HepG2 (cell line): ENCODE data around the gene APC2. TPM values are rescaled to one million over a fixed set of nuclear protein-coding genes. Genes with fewer than 3 reads are reported as not detected.

Experiments
- BCL3 ChIP-seq: sonication (generic); formaldehyde crosslinking; IDR thresholded peaks from 2 replicates; pipeline ENCODE4 v1.5.1; 2020; ENCODE audit warnings: mild to moderate bottlenecking, missing genetic modification reagents, moderate library complexity
- DNMT1 ChIP-seq: sonication (generic); formaldehyde crosslinking; IDR thresholded peaks from 2 replicates; pipeline ENCODE4 v1.5.1; 2020; ENCODE audit warnings: mild to moderate bottlenecking, missing genetic modification reagents
- GMEB2 ChIP-seq: IDR thresholded peaks from 2 replicates; pipeline ENCODE4 v1.6.1; 2016; ENCODE audit warnings: missing biosample characterization, missing genetic modification reagents, low read depth
- HBP1 ChIP-seq: IDR thresholded peaks from 2 replicates; pipeline ENCODE4 v1.6.1; 2016; ENCODE audit warnings: low read depth, control low read depth
- HINFP ChIP-seq: sonication (generic); formaldehyde crosslinking; IDR thresholded peaks from 2 replicates; pipeline ENCODE4 v1.4.0; 2020; ENCODE audit warnings: low read depth, mild to moderate bottlenecking, missing genetic modification reagents
- HOXA5 ChIP-seq: sonication (generic); formaldehyde crosslinking; IDR thresholded peaks from 2 replicates; pipeline ENCODE4 v1.4.0; 2020; ENCODE audit warnings: missing genetic modification reagents
- IKZF5 ChIP-seq: IDR thresholded peaks from 2 replicates; pipeline ENCODE4 v1.6.1; 2018; ENCODE audit warnings: missing genetic modification reagents, mild to moderate bottlenecking, missing compliant biosample characterization
- IRF9 ChIP-seq: sonication (generic); formaldehyde crosslinking; IDR thresholded peaks from 2 replicates; pipeline ENCODE4 v1.8.0; 2022; ENCODE audit warnings: missing genetic modification reagents, mild to moderate bottlenecking, borderline replicate concordance
- MATR3 ChIP-seq: sonication (generic); formaldehyde crosslinking; IDR thresholded peaks from 2 replicates; pipeline ENCODE4 v1.4.0; 2020; ENCODE audit warnings: missing genetic modification reagents
- MBNL3 ChIP-seq: fragments of 250-450 bp; sonication (Bioruptor Pico); conservative IDR thresholded peaks from 2 replicates; pipeline ENCODE4 v1.8.0; 2022; ENCODE audit warnings: mild to moderate bottlenecking, inconsistent platforms
- MNT ChIP-seq: fragments of 450-650 bp; IDR thresholded peaks from 2 replicates; pipeline ENCODE4 v1.6.1; 2016
- NFE2 ChIP-seq: sonication (generic); formaldehyde crosslinking; IDR thresholded peaks from 2 replicates; pipeline ENCODE4 v1.4.0; 2020; ENCODE audit warnings: missing genetic modification reagents
- NFKB2 ChIP-seq: sonication (generic); formaldehyde crosslinking; IDR thresholded peaks from 2 replicates; pipeline ENCODE4 v1.4.0; 2020; ENCODE audit warnings: missing genetic modification reagents, borderline replicate concordance
- SNRNP70 ChIP-seq: fragments of 200-400 bp; formaldehyde crosslinking; IDR thresholded peaks from 2 replicates; pipeline ENCODE4 v1.6.1; 2017; ENCODE audit warnings: mild to moderate bottlenecking, low read depth, low read length, moderate library complexity
- SP4 ChIP-seq: sonication (generic); formaldehyde crosslinking; IDR thresholded peaks from 2 replicates; pipeline ENCODE4 v1.8.1; 2023; ENCODE audit warnings: mild to moderate bottlenecking, missing genetic modification reagents
- TCF7L2 ChIP-seq: IDR thresholded peaks from 2 replicates; pipeline ENCODE4 v1.6.1; 2011; ENCODE audit warnings: mild to moderate bottlenecking, low read depth, low read length, moderate library complexity
- THYN1 ChIP-seq: sonication (generic); formaldehyde crosslinking; IDR thresholded peaks from 2 replicates; pipeline ENCODE4 v1.8.1; 2023; ENCODE audit warnings: low read depth, mild to moderate bottlenecking, moderate library complexity, missing genetic modification reagents, borderline replicate concordance
- TSC22D2 ChIP-seq: sonication (generic); formaldehyde crosslinking; IDR thresholded peaks from 2 replicates; pipeline ENCODE4 v1.5.1; 2020; ENCODE audit warnings: missing genetic modification reagents, mild to moderate bottlenecking, borderline replicate concordance
- ZNF569 ChIP-seq: sonication (generic); formaldehyde crosslinking; IDR thresholded peaks from 2 replicates; pipeline ENCODE4 v1.5.0; 2020; ENCODE audit warnings: mild to moderate bottlenecking, missing genetic modification reagents, moderate library complexity, borderline replicate concordance
- polyA plus RNA-seq, 8 experiments: library from polyadenylated mRNA; depleted of rRNA in 3 of 8; stranded (reverse) in 7 of 8; unstranded in 1 of 8; fragments of >200 nt; fragmentation: Illumina TruSeq in 4 of 8; extraction: Trizol in 4 of 8; gene quantifications; 2 replicates each; pipeline versions ENCODE4 v1.2.1 to v1.2.3, GENCODE V29; 2011 to 2016; ENCODE audit warnings: low read depth in 4 of 8, missing spikeins in 1 of 8, mixed read lengths in 1 of 8; ENCODE audit not compliant: insufficient read depth in 1 of 8
- total RNA-seq, 5 experiments: library from RNA; depleted of rRNA; stranded (reverse); fragments of >200 nt; fragmentation: Illumina TruSeq; extraction: Trizol; gene quantifications; 2 replicates each; pipeline ENCODE4 v1.2.3, GENCODE V29; 2016; ENCODE audit warnings: low read depth in 1 of 5

APC2 gene
- total and polyA plus RNA-seq, 2 of the 13 experiments (the other 11 are each of a cell fraction or from before 2014, with no cell fraction given) = 0.08 to 0.22 TPM

- TF ChIP-seq THYN1 (CRISPR knock-in tag) (no peak), DNMT1 (CRISPR knock-in tag) (0 out of 2 replicates have a peak, but pooled peaks have one; percentile 17), HBP1 (CRISPR knock-in tag) (peak; percentile 87), MBNL3 (no peak), IKZF5 (no peak), SNRNP70 (no peak), TSC22D2 (CRISPR knock-in tag) (no peak), MATR3 (no peak), GMEB2 (CRISPR knock-in tag) (no peak), IRF9 (CRISPR knock-in tag) (peak; percentile 21; the same call in 1 of the 2 replicates), MNT (peak; percentile 28), BCL3 (CRISPR knock-in tag) (no peak), HOXA5 (CRISPR knock-in tag) (no peak), TCF7L2 (no peak), NFE2 (CRISPR knock-in tag) (no peak), SP4 (CRISPR knock-in tag) (peak; percentile 69), NFKB2 (CRISPR knock-in tag) (no peak), ZNF569 (no peak), HINFP (CRISPR knock-in tag) (0 out of 2 replicates have a peak, but pooled peaks have one; percentile 15)
Measured at GRCh38 chr19:1490311-1491113, 40.6 kb downstream of the APC2 start, which contains the start of gene PCSK4 (continued).
